IMR-90 (cell line): Measurements from ENCODE around the gene PLD1. TPM values are rescaled to one million over a fixed set of nuclear protein-coding genes. Genes with fewer than 3 reads are reported as not detected.

Source experiments
- ATAC-seq: fragments of 200-7000 bp; cut with Tn5 transposase; 2 replicates; pipeline ENCODE4 v1.9.1; 2020; ENCODE audit warnings: low read depth, mild to moderate bottlenecking, moderate library complexity
- BruUV-seq: library from RNA; stranded (reverse); fragments of 400-500 nt; replicated peaks from 2 replicates; lab custom pipeline; 2021; lab: Mats Ljungman, UMichigan
- CTCF ChIA-PET: fragments of 300-600 bp; formaldehyde crosslinking; extraction: SDS; loops from one replicate; lab custom pipeline; 2021; ENCODE audit warnings: antibody characterized with exemption; lab: Yijun Ruan, JAX
- POLR2A ChIA-PET: fragments of 300-600 bp; sonication (Branson Sonifier 250); formaldehyde crosslinking; loops from one replicate; lab custom pipeline; 2022; ENCODE audit warnings: antibody characterized with exemption; ENCODE audit not compliant: unreplicated experiment; lab: Charles Lee
- DNase-seq: peaks from one replicate; pipeline ENCODE4 v3.0.0; 2013
- H2AFZ ChIP-seq: replicated peaks from 2 replicates; pipeline ENCODE3; 2013; ENCODE audit warnings: low read length, mild to moderate bottlenecking; ENCODE audit not compliant: poor library complexity
- H2AK5ac ChIP-seq: 2 replicates; pipeline ENCODE4 v1.6.1; 2013; ENCODE audit warnings: low read depth, low read length, inconsistent platforms
- H2AK9ac ChIP-seq: replicated peaks from 2 replicates; pipeline ENCODE3; 2013; ENCODE audit warnings: mild to moderate bottlenecking, low read depth, low read length, moderate library complexity; ENCODE audit not compliant: poor library complexity
- H2BK120ac ChIP-seq: 2 replicates; pipeline ENCODE4 v1.6.1; 2013; ENCODE audit warnings: low read depth, low read length, inconsistent platforms
- H2BK15ac ChIP-seq: 3 replicates; pipeline ENCODE4 v1.6.1; 2013; ENCODE audit warnings: low read depth, low read length, inconsistent platforms
- H2BK20ac ChIP-seq: 2 replicates; pipeline ENCODE4 v1.6.1; 2013; ENCODE audit warnings: low read depth, mild to moderate bottlenecking, inconsistent platforms, low read length, moderate library complexity
- H2BK5ac ChIP-seq: 2 replicates; pipeline ENCODE4 v1.6.1; 2013; ENCODE audit warnings: mild to moderate bottlenecking, low read depth, low read length, inconsistent platforms; ENCODE audit not compliant: poor library complexity, severe bottlenecking
- H3K14ac ChIP-seq: replicated peaks from 2 replicates; pipeline ENCODE4 v1.6.1; 2013; ENCODE audit warnings: low read depth, low read length, inconsistent platforms
- H3K18ac ChIP-seq: 2 replicates; pipeline ENCODE4 v1.6.1; 2013; ENCODE audit warnings: low read depth, low read length, control low read depth
- H3K23ac ChIP-seq: 2 replicates; pipeline ENCODE4 v1.6.1; 2013; ENCODE audit warnings: low read depth, low read length, inconsistent platforms
- H3K27ac ChIP-seq: 2 replicates; pipeline ENCODE4 v1.5.1; 2013; ENCODE audit warnings: mild to moderate bottlenecking, control low read depth, low read length; ENCODE audit not compliant: insufficient read depth
- H3K27me3 ChIP-seq: 2 replicates; pipeline ENCODE4 v1.6.1; 2013; ENCODE audit warnings: low read length; ENCODE audit not compliant: control insufficient read depth, insufficient read depth
- H3K36me3 ChIP-seq: 2 replicates; pipeline ENCODE4 v1.6.1; 2013; ENCODE audit warnings: low read length, mixed read lengths; ENCODE audit not compliant: control insufficient read depth, insufficient read depth
- H3K4ac ChIP-seq: 2 replicates; pipeline ENCODE4 v1.6.1; 2013; ENCODE audit warnings: low read depth, low read length, inconsistent platforms
- H3K4me1 ChIP-seq: 2 replicates; pipeline ENCODE4 v1.6.1; 2013; ENCODE audit warnings: low read length, mixed read lengths; ENCODE audit not compliant: control insufficient read depth, insufficient read depth
- H3K4me2 ChIP-seq: 2 replicates; pipeline ENCODE4 v1.6.1; 2013; ENCODE audit warnings: low read depth, mild to moderate bottlenecking, control low read depth, low read length, moderate library complexity
- H3K4me3 ChIP-seq: 2 replicates; pipeline ENCODE4 v1.5.1; 2013; ENCODE audit warnings: low read depth, mild to moderate bottlenecking, control low read depth, low read length, moderate library complexity; ENCODE audit not compliant: insufficient read depth
- H3K56ac ChIP-seq: 2 replicates; pipeline ENCODE4 v1.6.1; 2013; ENCODE audit warnings: low read length, inconsistent platforms; ENCODE audit not compliant: insufficient read depth; ENCODE audit errors: extremely low read depth
- H3K79me1 ChIP-seq, 2 experiments: 2 replicates each; pipeline ENCODE4 v1.6.1; 2013; ENCODE audit warnings: low read length in 2 of 2, inconsistent platforms in 1 of 2, low read depth in 1 of 2
- H3K9ac ChIP-seq: 2 replicates; pipeline ENCODE4 v1.6.1; 2013; ENCODE audit warnings: low read depth, low read length, control low read depth
- H3K9me1 ChIP-seq: 2 replicates; pipeline ENCODE4 v1.6.1; 2013; ENCODE audit warnings: low read length, inconsistent platforms; ENCODE audit not compliant: insufficient read depth
- H3K9me3 ChIP-seq: 2 replicates; pipeline ENCODE4 v1.6.1; 2013; ENCODE audit warnings: low read length; ENCODE audit not compliant: control insufficient read depth, insufficient read depth
- H4K20me1 ChIP-seq: 2 replicates; pipeline ENCODE4 v1.6.1; 2013; ENCODE audit warnings: low read length, inconsistent platforms; ENCODE audit not compliant: insufficient read depth
- H4K5ac ChIP-seq: 2 replicates; pipeline ENCODE4 v1.6.1; 2013; ENCODE audit warnings: mild to moderate bottlenecking, low read depth, low read length, control low read depth
- H4K8ac ChIP-seq, 2 experiments: 2 replicates each; pipeline ENCODE4 v1.6.1; 2013; ENCODE audit warnings: low read depth in 2 of 2, low read length in 2 of 2, control low read depth in 1 of 2, inconsistent platforms in 1 of 2
- H4K91ac ChIP-seq: 2 replicates; pipeline ENCODE4 v1.6.1; 2013; ENCODE audit warnings: low read depth, low read length, inconsistent platforms; ENCODE audit not compliant: insufficient read depth
- BHLHE40 ChIP-seq: fragments of 150-350 bp; IDR thresholded peaks from 2 replicates; pipeline ENCODE4 v1.6.1; 2016; ENCODE audit warnings: mild to moderate bottlenecking, low read depth, low read length
- CEBPB ChIP-seq: IDR thresholded peaks from 2 replicates; pipeline ENCODE4 v1.6.1; 2012; ENCODE audit warnings: low read depth, low read length, improper control_type of control experiment
- CTCF ChIP-seq: conservative IDR thresholded peaks from 2 replicates; pipeline ENCODE4 v1.5.1; 2012; ENCODE audit warnings: mild to moderate bottlenecking, low read depth, low read length, improper control_type of control experiment
- FOS ChIP-seq: fragments of 150-350 bp; IDR thresholded peaks from 2 replicates; pipeline ENCODE4 v1.6.1; 2016; ENCODE audit warnings: low read depth, low read length
- MAFK ChIP-seq: IDR thresholded peaks from 2 replicates; pipeline ENCODE4 v1.6.1; 2012; ENCODE audit warnings: low read depth, low read length, improper control_type of control experiment
- MAZ ChIP-seq: IDR thresholded peaks from 2 replicates; pipeline ENCODE4 v1.6.1; 2012; ENCODE audit warnings: low read depth, mild to moderate bottlenecking, low read length, improper control_type of control experiment, moderate library complexity, borderline replicate concordance
- MXI1 ChIP-seq: IDR thresholded peaks from 2 replicates; pipeline ENCODE4 v1.6.1; 2012; ENCODE audit warnings: low read depth, mild to moderate bottlenecking, low read length, moderate library complexity, borderline replicate concordance
- POLR2A ChIP-seq: IDR thresholded peaks from 2 replicates; pipeline ENCODE4 v1.6.1; 2012; ENCODE audit warnings: mild to moderate bottlenecking, low read depth, low read length
- RAD21 ChIP-seq: IDR thresholded peaks from 2 replicates; pipeline ENCODE4 v1.6.1; 2012; ENCODE audit warnings: low read length, improper control_type of control experiment
- RCOR1 ChIP-seq: IDR thresholded peaks from 2 replicates; pipeline ENCODE4 v1.6.1; 2012; ENCODE audit warnings: mild to moderate bottlenecking, low read length, improper control_type of control experiment; ENCODE audit not compliant: insufficient replicate concordance
- RFX5 ChIP-seq: IDR thresholded peaks from 2 replicates; pipeline ENCODE4 v1.8.0; 2012; ENCODE audit warnings: low read depth, mild to moderate bottlenecking, low read length, moderate library complexity
- SMC3 ChIP-seq: fragments of 150-350 bp; IDR thresholded peaks from 2 replicates; pipeline ENCODE4 v1.6.1; 2016; ENCODE audit warnings: low read depth, mild to moderate bottlenecking, antibody characterized with exemption, low read length, moderate library complexity
- USF2 ChIP-seq: fragments of 150-350 bp; IDR thresholded peaks from 2 replicates; pipeline ENCODE4 v1.6.1; 2017; ENCODE audit warnings: mild to moderate bottlenecking, antibody characterized with exemption, low read length, low read depth
- WGBS, 2 experiments: methylation state at CpG; one replicate each; pipeline versions ENCODE4 v1.1.5 to v1.1.7; 2013; ENCODE audit warnings: missing lambda C conversion rate in 2 of 2; ENCODE audit not compliant: insufficient read length in 1 of 2; ENCODE audit errors: extremely low coverage in 2 of 2; 5-methylcytosine and 5-hydroxymethylcytosine counted together
- dilution Hi-C: fragments of 300-500 bp; cut with HindIII; formaldehyde crosslinking; loops from one replicate; pipeline ENCODE4 v1.14.3; 2018; ENCODE audit warnings: low sequenced_read_pairs; ENCODE audit not compliant: unreplicated experiment
- in situ Hi-C: fragments of 300-500 bp; cut with MboI; formaldehyde crosslinking; loops from 3 replicates; pipeline ENCODE4 v1.14.3; 2019; ENCODE audit warnings: low sequenced_read_pairs, inconsistent platforms, mixed read lengths
- intact Hi-C: fragments of 100-400 bp; cut with micrococcal nuclease; formaldehyde crosslinking; loops from 2 replicates; pipeline ENCODE4 v1.10.0; 2022
- polyA plus RNA-seq, 3 experiments: library from polyadenylated mRNA; depleted of rRNA; stranded (reverse); fragments of >200 nt; gene quantifications; 2 replicates each; pipeline ENCODE4 v1.2.3, GENCODE V29; 2012; ENCODE audit warnings: low replicate concordance in 1 of 3
- total RNA-seq: library from RNA; depleted of rRNA; stranded (reverse); fragments of >200 nt; gene quantifications from 2 replicates; pipeline ENCODE4 v1.2.3, GENCODE V29; 2012
- TF ChIP-seq, protein P1 (sequence below): fragments of 150-350 bp; IDR thresholded peaks from 2 replicates; pipeline ENCODE4 v1.6.1; 2016; ENCODE audit warnings: low read depth, mild to moderate bottlenecking, low read length, moderate library complexity, borderline replicate concordance

Gene PLD1
- total and polyA plus RNA-seq, 2 of the 4 experiments (the other 2 are of a cell fraction): 3.3 to 9.7 TPM

DNA sequence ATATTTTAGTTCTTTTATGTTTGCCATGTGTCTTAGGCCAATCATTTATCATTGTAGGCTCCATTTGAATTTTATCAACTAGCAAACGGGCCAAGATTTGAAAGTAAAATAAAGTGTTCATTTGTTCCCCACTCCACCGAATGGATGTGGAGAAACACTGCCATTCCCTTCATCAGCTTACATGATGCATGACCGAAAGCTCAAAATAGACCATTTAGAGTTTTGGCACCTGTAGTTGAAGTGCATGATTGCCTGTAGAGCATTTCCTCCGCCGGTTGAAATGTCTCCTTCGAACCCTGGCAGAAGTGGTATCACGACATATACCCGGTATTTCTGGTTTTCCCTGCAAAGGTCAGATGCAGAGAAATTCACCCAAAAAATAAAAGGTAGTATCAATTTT, 165.6 kb downstream of the PLD1 start:
- Histone ChIP-seq H3K79me1 (no peaks in the 10 kb centered on the region), H4K8ac (no peak overlapping the region), H3K9me3 (no peaks in the 10 kb centered on the region), H3K4me3 (no peak overlapping the region), H2BK120ac (no peak overlapping the region), H3K56ac (no peak overlapping the region), H3K14ac (no peak overlapping the region), H2AK5ac (no peak overlapping the region), H2BK20ac (no peak overlapping the region), H4K20me1 (no peaks in the 10 kb centered on the region), H3K4ac (no peak overlapping the region), H2BK15ac (no peak overlapping the region), H3K18ac (no peak overlapping the region), H3K27me3 (no peaks in the 10 kb centered on the region), H3K27ac (no peak overlapping the region), H3K4me2 (no peak overlapping the region), H2AFZ (no peak overlapping the region), H3K4me1 (peaks cover 7% of the 10 kb centered on the region), H4K91ac (no peak overlapping the region), H3K9me1 (no peaks in the 10 kb centered on the region), H4K5ac (no peak overlapping the region), H3K36me3 (no peaks in the 10 kb centered on the region), H3K9ac (no peak overlapping the region), H2AK9ac (no peak overlapping the region), H2BK5ac (no peak overlapping the region), H3K23ac (no peak overlapping the region)
- in situ Hi-C loops: loop anchor here (5.0 to 25.0 kb wide), 3 partner anchors 128 to 830 kb away; no protein-coding TSS in a partner anchor
- ChIA-PET POLR2A (no interaction called here), CTCF (no interaction called here)
- no peak for ATAC-seq
- WGBS, 2 experiments: 100% methylated on average over 3 of the region's 8 CpGs; no CpG with 5 or more reads in 1 of the 2 experiments
- intact Hi-C loops: no loop called here
- BruUV-seq: no TSS peak
- DNase-seq: no peak
- dilution Hi-C loops: no loop called here
- TF ChIP-seq BHLHE40 (no peak), POLR2A (no peak), FOS (no peak), SMC3 (no peak), MXI1 (no peak), USF2 (no peak), RCOR1 (no peak), RFX5 (no peak), CEBPB (no peak), CTCF (no peak), MAZ (no peak), MAFK (no peak), RAD21 (no peak)
- TF ChIP-seq, protein P1, sequence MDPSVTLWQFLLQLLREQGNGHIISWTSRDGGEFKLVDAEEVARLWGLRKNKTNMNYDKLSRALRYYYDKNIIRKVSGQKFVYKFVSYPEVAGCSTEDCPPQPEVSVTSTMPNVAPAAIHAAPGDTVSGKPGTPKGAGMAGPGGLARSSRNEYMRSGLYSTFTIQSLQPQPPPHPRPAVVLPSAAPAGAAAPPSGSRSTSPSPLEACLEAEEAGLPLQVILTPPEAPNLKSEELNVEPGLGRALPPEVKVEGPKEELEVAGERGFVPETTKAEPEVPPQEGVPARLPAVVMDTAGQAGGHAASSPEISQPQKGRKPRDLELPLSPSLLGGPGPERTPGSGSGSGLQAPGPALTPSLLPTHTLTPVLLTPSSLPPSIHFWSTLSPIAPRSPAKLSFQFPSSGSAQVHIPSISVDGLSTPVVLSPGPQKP: no peak
